GM23248 (cell line): Measurements from ENCODE around the gene SND1.

Source experiments
- EZH2 ChIP-seq: fragments of 200-600 bp; sonication (generic); IDR thresholded peaks from 2 replicates; pipeline ENCODE4 v1.6.1; 2018; ENCODE audit warnings: antibody characterized with exemption, mild to moderate bottlenecking; ENCODE audit not compliant: insufficient read depth, poor library complexity, severe bottlenecking
- EZH2phosphoT487 ChIP-seq: fragments of 200-600 bp; sonication (generic); IDR thresholded peaks from 2 replicates; pipeline ENCODE4 v1.6.1; 2018; ENCODE audit warnings: antibody characterized with exemption, moderate library complexity, mild to moderate bottlenecking, low read depth; ENCODE audit not compliant: insufficient read depth

GRCh38 chr7:127620406-127621233, 31.4 kb upstream of the SND1 start:
- TF ChIP-seq EZH2phosphoT487 = no peak
- TF ChIP-seq EZH2 = no peak
